D721Med (cell line): ENCODE results near the gene S100A9.

ENCODE experiments used
- DNase-seq: peaks from one replicate; pipeline ENCODE4 v3.0.0; 2011; ENCODE audit warnings: low spot score; ENCODE audit not compliant: insufficient read length
- FAIRE-seq: peaks from 2 replicates; lab custom pipeline; 2011; peaks lifted over from hg19 to GRCh38; lab: Jason Lieb, UNC
- CTCF ChIP-seq: IDR thresholded peaks from 2 replicates; pipeline ENCODE4 v1.5.1; 2012; ENCODE audit warnings: mild to moderate bottlenecking, control low read depth; ENCODE audit not compliant: insufficient read depth; ENCODE audit errors: missing control alignments

S100A9 gene

GRCh38 chr1:153395136-153395685 is 37.6 kb downstream of the S100A9 start:
- FAIRE-seq = no peak
- no peak for TF ChIP-seq CTCF
- no peak for DNase-seq

- FAIRE-seq (no peak), DNase-seq (no peak)
- TF ChIP-seq CTCF = no peak
Observed at GRCh38 chr1:153395776-153396175, 38.1 kb downstream of the S100A9 start.

GRCh38 chr1:153396461-153396860 is 38.8 kb downstream of the S100A9 start:
- FAIRE-seq = no peak
- TF ChIP-seq CTCF = no peak
- no peak for DNase-seq

- FAIRE-seq = no peak
- TF ChIP-seq CTCF = no peak
- no peak for DNase-seq
Observed at GRCh38 chr1:153397051-153397923, 39.6 kb downstream of the S100A9 start.

- no peak for FAIRE-seq
- TF ChIP-seq CTCF = no peak
- DNase-seq = no peak
Observed at GRCh38 chr1:153397924-153398651, 40.4 kb downstream of the S100A9 start.

- no peak for TF ChIP-seq CTCF
- no peak for FAIRE-seq
Observed at GRCh38 chr1:153399401-153400055, 41.9 kb downstream of the S100A9 start.

More at GRCh38 chr1:153399401-153400055, 41.9 kb downstream of the S100A9 start:
- no peak for DNase-seq
